ENCODE results near the gene MTA1. TPM values are rescaled to one million over a fixed set of nuclear protein-coding genes. Genes with fewer than 3 reads are reported as not detected.

The MTA1 gene
- total RNA-seq, 2 donors from 2014 or later = 121 to 137 TPM

- ATAC-seq = no peak
- no peak for DNase-seq (ENCODE audit: low spot score in 2 of 2)
- Mint-ChIP-seq H3K36me3 (no peaks in the 10 kb centered on the region), H3K9me3 (no peaks in the 10 kb centered on the region), H3K27ac (no peak overlapping the region)
Measured at GRCh38 chr14:105442834-105443233, 23.2 kb downstream of the MTA1 start.

DNA sequence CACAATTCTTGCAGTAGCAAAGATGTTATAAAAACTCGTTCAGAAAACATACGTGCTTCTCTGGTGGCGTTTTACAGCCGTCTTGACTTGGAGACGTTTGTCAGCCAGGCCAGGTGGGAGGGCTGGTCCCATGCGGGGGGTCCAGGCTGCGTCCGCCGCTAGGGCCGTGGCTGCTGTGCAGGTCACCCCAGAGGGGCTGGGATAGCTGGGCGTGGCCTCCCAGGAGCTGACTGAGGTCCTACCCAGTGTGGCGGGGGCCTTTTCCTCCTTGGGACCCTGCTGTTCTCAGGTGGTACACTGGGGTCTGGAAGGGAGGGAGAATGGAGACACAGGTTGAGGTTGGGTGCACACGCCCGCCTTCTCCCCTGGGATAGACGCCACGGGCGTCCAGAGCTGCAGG is 25.2 kb downstream of the MTA1 start:
- DNase-seq (ENCODE audit: low spot score in 2 of 2) = no peak
- no peaks in the 10 kb centered on the region for H3K36me3 Mint-ChIP-seq
- H3K27ac Mint-ChIP-seq = no peak overlapping the region
- no peak for ATAC-seq
- no peaks in the 10 kb centered on the region for H3K9me3 Mint-ChIP-seq

DNA sequence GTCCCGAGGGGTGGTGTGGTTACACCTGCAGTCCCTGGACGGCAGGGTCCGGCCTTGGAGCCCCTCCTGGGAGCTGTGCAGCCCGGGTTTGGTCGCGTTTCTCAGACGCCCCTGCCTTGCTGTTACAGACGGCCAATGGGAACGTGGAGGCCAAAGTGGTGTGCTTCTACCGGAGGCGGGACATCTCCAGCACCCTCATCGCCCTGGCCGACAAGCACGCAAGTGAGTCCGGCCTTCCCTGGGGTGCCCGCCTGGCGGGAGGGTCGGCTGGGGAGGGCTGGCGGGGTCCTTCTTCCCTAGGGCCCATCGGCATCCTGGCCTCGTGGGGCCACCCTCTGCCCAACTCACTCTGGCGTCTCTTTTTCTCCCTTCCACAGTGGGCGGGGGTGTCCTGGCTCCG is 25.7 kb downstream of the MTA1 start:
- Mint-ChIP-seq H3K27ac (peak overlapping the region in 1 of 2 donors; percentile 50), H3K9me3 (no peaks in the 10 kb centered on the region), H3K36me3 (no peaks in the 10 kb centered on the region)
- DNase-seq (ENCODE audit: low spot score in 2 of 2) = no peak
- no peak for ATAC-seq

- H3K27ac Mint-ChIP-seq = peak overlapping the region in 1 of 2 donors; percentile 50
- ATAC-seq = no peak
- H3K9me3 Mint-ChIP-seq = no peaks in the 10 kb centered on the region
- H3K36me3 Mint-ChIP-seq = no peaks in the 10 kb centered on the region
- DNase-seq (ENCODE audit: low spot score in 2 of 2) = no peak
Measured at GRCh38 chr14:105445901-105446845, 26.5 kb downstream of the MTA1 start.

DNA sequence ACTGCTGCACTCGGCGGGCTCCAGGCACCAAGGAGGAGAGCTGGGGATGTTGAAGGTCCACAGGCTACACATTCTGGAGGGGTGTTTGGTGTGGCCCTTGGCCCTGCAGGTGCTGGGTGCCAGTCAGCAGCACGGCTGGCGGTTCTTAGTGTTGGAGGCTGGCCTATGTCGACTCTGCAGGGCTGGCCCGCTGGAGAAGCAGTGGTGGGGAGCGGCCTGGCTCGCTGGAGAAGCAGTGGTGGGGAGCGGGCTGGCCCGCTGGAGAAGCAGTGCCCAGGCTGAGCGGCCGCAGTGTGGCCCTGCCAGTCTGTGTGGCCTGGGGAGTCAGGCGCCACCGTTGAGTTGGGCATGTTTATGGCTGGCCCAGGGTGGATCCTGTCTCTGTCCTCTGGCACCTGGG is 27.3 kb downstream of the MTA1 start:
- ATAC-seq (no peak), DNase-seq (ENCODE audit: low spot score in 2 of 2) (no peak)
- no peaks in the 10 kb centered on the region for H3K9me3 Mint-ChIP-seq
- no peaks in the 10 kb centered on the region for H3K36me3 Mint-ChIP-seq
- H3K27ac Mint-ChIP-seq = peak overlapping the region in 1 of 2 donors; percentile 88

- no peaks in the 10 kb centered on the region for H3K36me3 Mint-ChIP-seq
- DNase-seq (ENCODE audit: low spot score in 2 of 2) (no peak), ATAC-seq (peak in 1 of 2 donors; percentile 6)
- peak overlapping the region in 1 of 2 donors; percentile 39 for H3K27ac Mint-ChIP-seq
- no peaks in the 10 kb centered on the region for H3K9me3 Mint-ChIP-seq
Measured at GRCh38 chr14:105447651-105448640, 28.3 kb downstream of the MTA1 start.

DNA sequence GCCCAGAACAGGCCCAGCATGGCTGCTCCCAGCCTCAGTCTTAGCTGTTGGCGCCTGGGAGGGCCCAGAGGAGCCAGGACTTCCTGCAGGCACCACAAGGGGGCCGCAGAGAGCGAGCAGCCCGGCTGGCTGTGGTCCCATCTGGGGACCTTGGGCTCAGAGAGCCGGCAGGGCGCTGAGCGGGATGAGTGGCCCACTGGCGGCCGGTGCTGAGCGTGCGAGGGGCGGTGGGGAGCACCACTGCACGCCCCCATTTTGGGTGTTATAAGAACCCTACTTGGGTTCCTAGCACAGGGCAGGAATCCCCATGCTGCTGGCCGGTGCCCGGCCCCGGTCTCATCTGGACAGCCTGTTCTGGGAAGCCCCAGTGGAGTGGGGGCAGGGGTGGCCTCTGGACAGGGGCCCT is 29.1 kb downstream of the MTA1 start:
- DNase-seq (ENCODE audit: low spot score in 2 of 2) = peak in 1 of 2 donors; percentile 74
- peak; percentile 75 to 86 for ATAC-seq
- H3K36me3 Mint-ChIP-seq = no peaks in the 10 kb centered on the region
- H3K27ac Mint-ChIP-seq = no peak overlapping the region
- H3K9me3 Mint-ChIP-seq = no peaks in the 10 kb centered on the region

DNA sequence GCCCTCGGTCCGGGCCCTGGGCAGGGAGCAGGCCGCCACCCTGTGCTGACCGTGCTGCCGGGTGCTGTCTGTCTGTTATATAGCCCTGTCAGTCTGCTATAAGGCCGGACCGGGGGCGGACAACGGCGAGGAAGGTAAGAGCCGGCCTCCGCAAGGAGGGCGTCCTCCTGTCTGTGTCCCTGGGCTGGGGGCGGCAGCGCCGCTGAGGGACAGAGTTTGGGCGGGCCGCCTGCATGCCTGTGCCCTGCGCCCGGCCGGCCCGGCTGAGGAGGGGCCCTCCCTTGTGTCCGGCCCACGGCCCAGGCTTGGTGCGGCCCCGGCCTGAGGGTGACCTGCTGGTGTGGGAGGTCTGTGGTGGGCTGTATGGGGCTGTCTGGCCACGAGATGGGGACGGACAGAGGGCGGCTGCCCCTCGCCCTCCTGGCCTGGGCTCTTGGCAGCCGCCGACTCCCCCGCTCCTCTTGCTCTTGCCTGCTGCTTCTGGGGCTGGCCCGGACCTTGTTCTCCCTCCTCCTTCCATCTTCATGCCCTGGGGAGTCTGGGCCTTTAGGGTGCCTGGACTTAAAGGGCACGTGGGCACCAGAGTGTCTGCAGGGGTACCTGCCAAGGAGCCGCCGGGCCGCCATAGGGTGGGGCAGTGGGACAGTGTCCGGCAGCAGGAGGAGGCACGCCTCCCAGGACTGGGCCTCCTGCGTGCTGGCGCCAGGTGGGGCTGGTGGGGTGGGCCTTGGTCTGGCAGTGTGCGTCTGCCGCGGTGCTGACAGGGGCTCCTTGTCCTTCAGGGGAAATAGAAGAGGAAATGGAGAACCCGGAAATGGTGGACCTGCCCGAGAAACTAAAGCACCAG is 29.9 kb downstream of the MTA1 start:
- Mint-ChIP-seq H3K9me3 (no peaks in the 10 kb centered on the region), H3K36me3 (no peaks in the 10 kb centered on the region), H3K27ac (no peak overlapping the region)
- ATAC-seq (no peak), DNase-seq (ENCODE audit: low spot score in 2 of 2) (no peak)

GRCh38 chr14:105450123-105450505 is 30.5 kb downstream of the MTA1 start:
- H3K36me3 Mint-ChIP-seq = peaks cover 0 to under 1% of the 10 kb centered on the region in 2 donors

DNA sequence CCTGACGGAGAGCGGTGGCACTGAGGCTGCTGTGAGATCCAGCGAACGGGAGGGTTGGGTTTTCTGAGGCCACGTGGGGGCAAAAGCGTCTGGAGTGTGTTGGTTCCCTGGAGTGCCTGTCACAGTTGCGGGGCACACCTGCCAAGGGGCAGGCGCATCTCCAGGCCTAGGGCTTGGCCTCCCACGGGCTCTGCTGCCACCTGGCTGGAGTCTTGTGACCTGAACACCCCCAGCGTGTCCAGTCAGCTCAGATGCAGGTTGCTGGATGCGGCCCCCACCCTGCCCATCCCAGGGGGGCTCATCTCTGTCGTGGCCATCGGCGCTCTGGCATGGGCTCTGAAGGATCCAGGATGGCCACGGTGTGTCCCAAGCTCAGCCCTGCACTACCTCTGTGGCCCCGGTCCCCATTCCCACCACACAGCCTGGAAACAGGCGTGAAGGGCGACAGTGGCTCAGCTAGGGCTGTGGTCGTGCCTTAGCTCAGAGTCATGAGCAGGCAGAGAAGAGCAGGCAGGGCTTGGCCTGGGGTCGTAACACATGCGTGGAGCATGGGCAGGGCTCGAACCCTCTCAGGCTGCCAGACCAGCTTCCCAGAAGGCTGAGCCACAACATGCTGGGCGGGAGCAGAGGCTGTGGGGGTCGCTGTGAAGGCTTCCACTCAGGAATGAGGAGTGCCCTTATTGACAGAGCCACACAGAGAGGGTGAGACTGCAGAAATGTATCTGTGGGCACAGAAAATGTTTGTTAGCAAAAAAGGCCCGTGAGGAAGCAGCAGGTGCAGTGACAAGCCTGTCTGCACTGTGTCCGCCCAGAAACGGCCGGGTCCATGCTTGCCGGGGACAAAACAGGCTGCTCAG is 31.5 kb downstream of the MTA1 start:
- no peaks in the 10 kb centered on the region for H3K9me3 Mint-ChIP-seq
- no peak overlapping the region for H3K27ac Mint-ChIP-seq
- no peak for ATAC-seq
- DNase-seq (ENCODE audit: low spot score in 2 of 2) = no peak
- H3K36me3 Mint-ChIP-seq = peaks cover 6% of the 10 kb centered on the region in 2 donors

More at GRCh38 chr14:105450123-105450505, 30.5 kb downstream of the MTA1 start:
- Mint-ChIP-seq H3K9me3 (no peaks in the 10 kb centered on the region), H3K27ac (no peak overlapping the region)
- DNase-seq (ENCODE audit: low spot score in 2 of 2) = no peak
- no peak for ATAC-seq

DNA sequence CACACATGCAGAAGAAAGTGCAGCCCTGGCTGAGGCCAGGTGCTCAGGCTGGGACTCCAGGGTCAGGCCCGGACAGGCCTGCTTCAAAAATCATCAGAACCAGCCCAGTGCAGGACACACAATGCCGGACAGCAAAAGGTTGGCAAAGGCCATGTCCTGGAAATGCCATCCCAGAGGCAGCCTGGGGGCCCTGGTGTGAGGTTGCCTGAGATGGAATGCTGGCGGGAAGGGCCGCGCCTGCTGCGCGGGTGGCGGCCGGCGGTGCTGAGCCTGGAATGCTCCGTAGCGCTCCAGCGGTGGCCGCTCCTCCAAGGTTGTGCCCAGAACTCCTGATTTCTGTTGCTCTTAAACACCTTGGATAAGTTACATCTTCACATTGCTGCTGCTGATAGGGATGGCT is 33.3 kb downstream of the MTA1 start:
- Mint-ChIP-seq H3K9me3 (no peaks in the 10 kb centered on the region), H3K36me3 (peaks cover 6% of the 10 kb centered on the region in 2 donors)
- no peak for ATAC-seq

GRCh38 chr14:105453847-105454246 is 34.2 kb downstream of the MTA1 start:
- H3K27ac Mint-ChIP-seq = no peak overlapping the region
- H3K36me3 Mint-ChIP-seq = peaks cover 6% of the 10 kb centered on the region in 2 donors
- no peaks in the 10 kb centered on the region for H3K9me3 Mint-ChIP-seq
- ATAC-seq = no peak
- DNase-seq (ENCODE audit: low spot score in 2 of 2) = no peak

More for the DNA sequence above, 33.3 kb downstream of the MTA1 start:
- no peak for DNase-seq (ENCODE audit: low spot score in 2 of 2)
- H3K27ac Mint-ChIP-seq = peak overlapping the region; percentile 63 to 73

GRCh38 chr14:105455086-105455640 is 35.5 kb downstream of the MTA1 start:
- no peak for DNase-seq (ENCODE audit: low spot score in 2 of 2)
- peak overlapping the region in 1 of 2 donors; percentile 87 for H3K27ac Mint-ChIP-seq
- no peak for ATAC-seq
- H3K36me3 Mint-ChIP-seq = peaks cover 6% of the 10 kb centered on the region in 2 donors
- H3K9me3 Mint-ChIP-seq = no peaks in the 10 kb centered on the region

GRCh38 chr14:105455766-105456660 is 36.4 kb downstream of the MTA1 start:
- H3K36me3 Mint-ChIP-seq = peaks cover 6% of the 10 kb centered on the region in 2 donors
- no peak for ATAC-seq
- no peak for DNase-seq (ENCODE audit: low spot score in 2 of 2)
- no peaks in the 10 kb centered on the region for H3K9me3 Mint-ChIP-seq
- peak overlapping the region in 1 of 2 donors; percentile 87 for H3K27ac Mint-ChIP-seq
